PC-9 (cell line): ENCODE measurements around the gene ALLC.

ENCODE experiments used
- EZH2 ChIP-seq: fragments of 200-600 bp; sonication (generic); IDR thresholded peaks from 2 replicates; pipeline ENCODE4 v1.8.0; 2017; ENCODE audit warnings: antibody characterized with exemption, low read depth
- TF ChIP-seq, protein P1 (sequence below): fragments of 200-600 bp; sonication (generic); conservative IDR thresholded peaks from 2 replicates; pipeline ENCODE4 v1.6.1; 2017; ENCODE audit warnings: mixed run types, antibody characterized with exemption, mild to moderate bottlenecking, moderate library complexity

DNA sequence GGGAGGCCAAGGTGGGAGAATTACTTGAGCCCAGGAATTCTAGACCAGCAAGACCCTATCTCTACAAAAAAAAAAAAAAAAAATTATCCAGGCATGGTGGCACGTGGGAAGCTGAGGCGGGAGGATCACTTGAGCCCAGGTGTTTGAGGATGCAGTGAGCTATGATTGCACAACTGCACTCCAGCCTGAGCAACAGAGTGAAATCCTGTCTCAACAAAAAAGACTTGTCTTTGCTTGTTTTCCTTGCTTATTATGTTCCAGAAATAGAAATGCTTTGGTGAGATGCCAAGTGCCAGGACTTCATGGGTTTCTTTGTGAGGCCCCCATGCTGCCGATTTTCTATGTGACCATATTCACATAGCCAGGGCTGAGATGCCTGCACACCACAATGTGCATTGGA lies 54.4 kb downstream of the ALLC start:
- TF ChIP-seq, protein P1, sequence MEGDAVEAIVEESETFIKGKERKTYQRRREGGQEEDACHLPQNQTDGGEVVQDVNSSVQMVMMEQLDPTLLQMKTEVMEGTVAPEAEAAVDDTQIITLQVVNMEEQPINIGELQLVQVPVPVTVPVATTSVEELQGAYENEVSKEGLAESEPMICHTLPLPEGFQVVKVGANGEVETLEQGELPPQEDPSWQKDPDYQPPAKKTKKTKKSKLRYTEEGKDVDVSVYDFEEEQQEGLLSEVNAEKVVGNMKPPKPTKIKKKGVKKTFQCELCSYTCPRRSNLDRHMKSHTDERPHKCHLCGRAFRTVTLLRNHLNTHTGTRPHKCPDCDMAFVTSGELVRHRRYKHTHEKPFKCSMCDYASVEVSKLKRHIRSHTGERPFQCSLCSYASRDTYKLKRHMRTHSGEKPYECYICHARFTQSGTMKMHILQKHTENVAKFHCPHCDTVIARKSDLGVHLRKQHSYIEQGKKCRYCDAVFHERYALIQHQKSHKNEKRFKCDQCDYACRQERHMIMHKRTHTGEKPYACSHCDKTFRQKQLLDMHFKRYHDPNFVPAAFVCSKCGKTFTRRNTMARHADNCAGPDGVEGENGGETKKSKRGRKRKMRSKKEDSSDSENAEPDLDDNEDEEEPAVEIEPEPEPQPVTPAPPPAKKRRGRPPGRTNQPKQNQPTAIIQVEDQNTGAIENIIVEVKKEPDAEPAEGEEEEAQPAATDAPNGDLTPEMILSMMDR: no peak
- TF ChIP-seq EZH2: no peak
